Activated CD8-positive, alpha-beta T cell treated with anti-CD3 and anti-CD28 coated beads for 36 hours (primary cell): Measurements from ENCODE around the gene CHRNA9. TPM values are rescaled to one million over a fixed set of nuclear protein-coding genes. Genes with fewer than 3 reads are reported as not detected.

Source experiments
- ATAC-seq: fragments of 200-7000 bp; cut with Tn5 transposase; one replicate; pipeline ENCODE4 v1.10.0; 2021; ENCODE audit warnings: mild to moderate bottlenecking, moderate library complexity
- CTCF ChIA-PET: fragments of 350-600 bp; sonication (Branson Sonifier 250); formaldehyde crosslinking; loops from one replicate; lab custom pipeline; 2021; ENCODE audit warnings: antibody characterized with exemption; lab: Charles Lee
- POLR2A ChIA-PET: fragments of 350-600 bp; sonication (Branson Sonifier 250); formaldehyde crosslinking; loops from one replicate; lab custom pipeline; 2021; ENCODE audit warnings: antibody characterized with exemption; lab: Charles Lee
- DNase-seq: peaks from one replicate; pipeline ENCODE4 v3.0.0-alpha.2; 2020
- H3K27ac Mint-ChIP-seq: one replicate; pipeline ENCODE4 v1.8.0; 2021; ENCODE audit warnings: mild to moderate bottlenecking, mixed read lengths
- H3K27me3 Mint-ChIP-seq: one replicate; pipeline ENCODE4 v1.8.0; 2021; ENCODE audit warnings: mixed read lengths
- H3K36me3 Mint-ChIP-seq: one replicate; pipeline ENCODE4 v1.8.0; 2021; ENCODE audit warnings: low read depth, mixed read lengths
- H3K4me1 Mint-ChIP-seq: one replicate; pipeline ENCODE4 v1.8.0; 2021; ENCODE audit warnings: low read depth, mixed read lengths
- H3K4me3 Mint-ChIP-seq: one replicate; pipeline ENCODE4 v1.8.0; 2021; ENCODE audit warnings: mild to moderate bottlenecking, moderate library complexity, mixed read lengths
- H3K9me3 Mint-ChIP-seq: one replicate; pipeline ENCODE4 v1.8.0; 2021; ENCODE audit warnings: mixed read lengths
- intact Hi-C: fragments of 100-400 bp; cut with micrococcal nuclease; formaldehyde crosslinking; loops from one replicate; pipeline ENCODE4 v1.10.0; 2022
- total RNA-seq, 2 experiments: library from RNA; stranded (reverse); gene quantifications; one replicate each; pipeline ENCODE4 v1.2.3, GENCODE V29; 2021
- TF ChIP-seq, protein P1 (sequence below): fragments of 200-600 bp; IDR thresholded peaks from one replicate; pipeline ENCODE4 v1.8.0; 2022; ENCODE audit warnings: antibody characterized with exemption, mild to moderate bottlenecking

The CHRNA9 gene
- total RNA-seq, 2 experiments from 2014 or later, result 0.11 to 0.38 TPM

DNA sequence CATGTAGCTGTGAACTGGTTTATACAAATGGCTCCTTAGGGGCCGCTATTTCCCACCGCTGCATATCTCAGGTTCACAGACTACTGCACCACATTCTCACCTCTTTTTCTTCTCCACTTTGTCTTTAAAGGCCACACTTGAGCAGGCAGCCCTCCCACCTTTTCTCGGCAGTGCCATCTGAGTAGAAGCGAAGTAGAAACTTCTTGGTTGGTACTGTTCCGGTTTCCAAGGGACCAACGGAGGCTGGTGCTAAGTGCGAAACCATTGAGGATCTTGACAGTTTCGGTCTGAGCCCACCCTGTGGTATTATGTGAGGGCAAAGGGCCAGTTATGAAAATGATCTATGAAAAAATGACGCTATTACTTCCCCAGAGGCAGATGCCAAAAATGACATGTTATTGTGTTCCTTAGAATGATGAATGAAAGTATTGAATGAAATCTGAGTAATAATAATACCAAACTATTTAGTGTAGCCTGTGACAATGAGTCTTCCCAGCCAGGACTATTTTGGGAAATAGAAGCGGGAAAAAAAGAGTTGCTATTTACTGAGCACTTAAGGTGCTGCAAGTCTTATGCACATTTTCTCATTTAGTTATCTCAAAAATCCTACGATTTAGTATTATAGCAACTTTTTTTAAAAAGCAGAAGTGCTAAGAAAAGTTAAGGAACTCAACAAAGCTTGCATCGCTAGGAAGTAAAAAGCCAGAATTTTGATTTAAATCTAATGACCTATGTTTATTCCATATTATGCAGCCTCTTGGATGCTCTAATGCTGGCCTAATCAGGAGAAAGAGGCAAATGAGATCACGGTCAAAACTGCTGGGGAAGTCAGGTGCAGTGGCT, 29.6 kb upstream of the CHRNA9 start:
- intact Hi-C loops, result loop anchor here (1.0 to 5.0 kb wide), 5 partner anchors 25 to 248 kb away; partner anchors contain the start of gene N4BP2
- ATAC-seq (peak; percentile 66), DNase-seq (peak; percentile 93)
- Mint-ChIP-seq H3K27ac (peak overlapping the region; percentile 83), H3K4me1 (peaks cover 86% of the 10 kb centered on the region), H3K9me3 (peaks cover 9% of the 10 kb centered on the region), H3K4me3 (peak overlapping the region; percentile 54), H3K36me3 (peaks cover 18% of the 10 kb centered on the region), H3K27me3 (no peaks in the 10 kb centered on the region)
- POLR2A ChIA-PET, result interaction anchor here (0.5 to 18.4 kb wide), 17 partner anchors 11 to 126 kb away, joined by 3 to 326 read pairs (median 4); partner anchors contain the start of gene RHOH
- CTCF ChIA-PET, result interaction anchor here (1.0 to 10.7 kb wide), 16 partner anchors 11 to 156 kb away, joined by 3 to 120 read pairs (median 4); no protein-coding TSS in a partner anchor
- TF ChIP-seq, protein P1, sequence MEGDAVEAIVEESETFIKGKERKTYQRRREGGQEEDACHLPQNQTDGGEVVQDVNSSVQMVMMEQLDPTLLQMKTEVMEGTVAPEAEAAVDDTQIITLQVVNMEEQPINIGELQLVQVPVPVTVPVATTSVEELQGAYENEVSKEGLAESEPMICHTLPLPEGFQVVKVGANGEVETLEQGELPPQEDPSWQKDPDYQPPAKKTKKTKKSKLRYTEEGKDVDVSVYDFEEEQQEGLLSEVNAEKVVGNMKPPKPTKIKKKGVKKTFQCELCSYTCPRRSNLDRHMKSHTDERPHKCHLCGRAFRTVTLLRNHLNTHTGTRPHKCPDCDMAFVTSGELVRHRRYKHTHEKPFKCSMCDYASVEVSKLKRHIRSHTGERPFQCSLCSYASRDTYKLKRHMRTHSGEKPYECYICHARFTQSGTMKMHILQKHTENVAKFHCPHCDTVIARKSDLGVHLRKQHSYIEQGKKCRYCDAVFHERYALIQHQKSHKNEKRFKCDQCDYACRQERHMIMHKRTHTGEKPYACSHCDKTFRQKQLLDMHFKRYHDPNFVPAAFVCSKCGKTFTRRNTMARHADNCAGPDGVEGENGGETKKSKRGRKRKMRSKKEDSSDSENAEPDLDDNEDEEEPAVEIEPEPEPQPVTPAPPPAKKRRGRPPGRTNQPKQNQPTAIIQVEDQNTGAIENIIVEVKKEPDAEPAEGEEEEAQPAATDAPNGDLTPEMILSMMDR, result peak; percentile 29

DNA sequence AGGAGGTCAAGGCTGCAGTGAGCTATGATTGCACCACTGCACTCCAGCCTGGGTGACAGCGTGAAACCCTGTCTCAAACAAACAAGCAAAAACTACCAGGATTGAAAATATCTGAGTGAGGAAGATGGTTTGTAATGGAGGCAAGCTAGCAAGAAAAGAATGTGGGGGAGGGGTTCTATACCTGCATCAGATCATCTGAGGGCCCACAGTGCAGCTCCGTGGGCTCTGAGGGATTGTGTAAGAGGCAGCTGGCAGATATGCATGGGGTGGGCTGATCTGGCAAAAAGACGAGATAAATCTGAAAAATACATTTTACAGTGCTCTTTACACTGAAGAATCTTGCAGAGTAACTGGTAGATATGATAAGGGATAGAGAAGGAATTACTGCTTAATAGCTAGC, 28.9 kb upstream of the CHRNA9 start:
- intact Hi-C loops, result loop anchor here (2.0 to 5.0 kb wide), 3 partner anchors 51 to 249 kb away; partner anchors contain the start of gene N4BP2
- peak overlapping the region; percentile 83 for H3K27ac Mint-ChIP-seq
- CTCF ChIA-PET, result interaction anchor here (1.1 to 10.7 kb wide), 12 partner anchors 10 to 111 kb away, joined by 3 to 120 read pairs (median 8); no protein-coding TSS in a partner anchor
- TF ChIP-seq, protein P1, result no peak
- ATAC-seq (no peak), DNase-seq (no peak)
- H3K36me3 Mint-ChIP-seq, result peaks cover 18% of the 10 kb centered on the region
- H3K9me3 Mint-ChIP-seq, result peaks cover 9% of the 10 kb centered on the region
- POLR2A ChIA-PET, result interaction anchor here (0.5 to 18.4 kb wide), 15 partner anchors 10 to 120 kb away, joined by 3 to 326 read pairs (median 6); partner anchors contain the start of gene RHOH
- H3K27me3 Mint-ChIP-seq, result no peaks in the 10 kb centered on the region
- H3K4me3 Mint-ChIP-seq, result peak overlapping the region; percentile 12
- peaks cover 86% of the 10 kb centered on the region for H3K4me1 Mint-ChIP-seq

DNA sequence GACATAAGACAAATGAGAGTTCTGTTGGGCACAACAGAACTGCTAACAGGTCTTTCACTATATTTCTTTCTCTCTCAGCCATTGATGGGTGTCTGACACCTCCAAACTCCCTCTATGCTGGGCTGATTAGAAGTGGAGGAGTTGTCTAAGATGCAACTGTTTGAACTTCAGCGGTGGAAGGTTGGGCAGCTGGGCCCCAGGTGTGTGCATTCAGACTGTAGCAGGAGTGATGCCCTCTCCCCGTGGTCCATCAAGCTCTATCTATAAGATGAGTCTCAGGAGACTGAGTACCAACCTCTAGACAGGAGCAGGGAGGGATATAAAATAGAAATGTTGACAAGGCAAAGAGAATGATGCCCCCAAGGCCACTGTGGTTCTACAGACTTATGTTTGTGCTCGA, 28.2 kb upstream of the CHRNA9 start:
- ATAC-seq (no peak), DNase-seq (no peak)
- ChIA-PET CTCF (interaction anchor here (0.8 to 10.7 kb wide), 21 partner anchors 10 to 251 kb away, joined by 3 to 120 read pairs (median 5); partner anchors contain the start of gene N4BP2), POLR2A (interaction anchor here (1.1 to 18.4 kb wide), 17 partner anchors 10 to 251 kb away, joined by 3 to 326 read pairs (median 8); partner anchors contain the start of genes N4BP2 and RHOH)
- H3K4me3 Mint-ChIP-seq, result peak overlapping the region; percentile 69
- peaks cover 86% of the 10 kb centered on the region for H3K4me1 Mint-ChIP-seq
- H3K9me3 Mint-ChIP-seq, result peaks cover 9% of the 10 kb centered on the region
- TF ChIP-seq, protein P1, result no peak
- no peaks in the 10 kb centered on the region for H3K27me3 Mint-ChIP-seq
- peak overlapping the region; percentile 83 for H3K27ac Mint-ChIP-seq
- intact Hi-C loops, result loop anchor here (2.0 to 5.0 kb wide), 3 partner anchors 52 to 250 kb away; partner anchors contain the start of gene N4BP2
- H3K36me3 Mint-ChIP-seq, result peaks cover 18% of the 10 kb centered on the region

- intact Hi-C loops, result loop anchor here (2.0 to 5.0 kb wide), 4 partner anchors 53 to 251 kb away; partner anchors contain the start of gene N4BP2
- H3K27me3 Mint-ChIP-seq, result no peaks in the 10 kb centered on the region
- ChIA-PET POLR2A (interaction anchor here (0.5 to 18.4 kb wide), 17 partner anchors 9 to 1930 kb away, joined by 3 to 326 read pairs (median 8); partner anchors contain the start of genes N4BP2 and RHOH), CTCF (interaction anchor here (0.8 to 10.7 kb wide), 26 partner anchors 9 to 252 kb away, joined by 3 to 120 read pairs (median 5); partner anchors contain the start of gene N4BP2)
- DNase-seq (peak; percentile 85), ATAC-seq (peak; percentile 40)
- peaks cover 86% of the 10 kb centered on the region for H3K4me1 Mint-ChIP-seq
- H3K27ac Mint-ChIP-seq, result peak overlapping the region; percentile 83
- peaks cover 8% of the 10 kb centered on the region for H3K9me3 Mint-ChIP-seq
- TF ChIP-seq, protein P1, result no peak
- peaks cover 15% of the 10 kb centered on the region for H3K36me3 Mint-ChIP-seq
- peak overlapping the region; percentile 69 for H3K4me3 Mint-ChIP-seq
These were observed 27.3 kb upstream of the CHRNA9 start for GRCh38 chr4:40307627-40308497.
